G401.6 (cell line): ENCODE results near the gene SRP72.
"Not testable (repeated sequence)": the region's sequence is repeated elsewhere in the genome, so short reads cannot be mapped to it uniquely, and the experiment has no call there.

Experiments used
- FAIRE-seq: peaks from 2 replicates; lab custom pipeline; 2012; peaks lifted over from hg19 to GRCh38; lab: Jason Lieb, UNC

The SRP72 gene, protein sequence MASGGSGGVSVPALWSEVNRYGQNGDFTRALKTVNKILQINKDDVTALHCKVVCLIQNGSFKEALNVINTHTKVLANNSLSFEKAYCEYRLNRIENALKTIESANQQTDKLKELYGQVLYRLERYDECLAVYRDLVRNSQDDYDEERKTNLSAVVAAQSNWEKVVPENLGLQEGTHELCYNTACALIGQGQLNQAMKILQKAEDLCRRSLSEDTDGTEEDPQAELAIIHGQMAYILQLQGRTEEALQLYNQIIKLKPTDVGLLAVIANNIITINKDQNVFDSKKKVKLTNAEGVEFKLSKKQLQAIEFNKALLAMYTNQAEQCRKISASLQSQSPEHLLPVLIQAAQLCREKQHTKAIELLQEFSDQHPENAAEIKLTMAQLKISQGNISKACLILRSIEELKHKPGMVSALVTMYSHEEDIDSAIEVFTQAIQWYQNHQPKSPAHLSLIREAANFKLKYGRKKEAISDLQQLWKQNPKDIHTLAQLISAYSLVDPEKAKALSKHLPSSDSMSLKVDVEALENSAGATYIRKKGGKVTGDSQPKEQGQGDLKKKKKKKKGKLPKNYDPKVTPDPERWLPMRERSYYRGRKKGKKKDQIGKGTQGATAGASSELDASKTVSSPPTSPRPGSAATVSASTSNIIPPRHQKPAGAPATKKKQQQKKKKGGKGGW

DNA sequence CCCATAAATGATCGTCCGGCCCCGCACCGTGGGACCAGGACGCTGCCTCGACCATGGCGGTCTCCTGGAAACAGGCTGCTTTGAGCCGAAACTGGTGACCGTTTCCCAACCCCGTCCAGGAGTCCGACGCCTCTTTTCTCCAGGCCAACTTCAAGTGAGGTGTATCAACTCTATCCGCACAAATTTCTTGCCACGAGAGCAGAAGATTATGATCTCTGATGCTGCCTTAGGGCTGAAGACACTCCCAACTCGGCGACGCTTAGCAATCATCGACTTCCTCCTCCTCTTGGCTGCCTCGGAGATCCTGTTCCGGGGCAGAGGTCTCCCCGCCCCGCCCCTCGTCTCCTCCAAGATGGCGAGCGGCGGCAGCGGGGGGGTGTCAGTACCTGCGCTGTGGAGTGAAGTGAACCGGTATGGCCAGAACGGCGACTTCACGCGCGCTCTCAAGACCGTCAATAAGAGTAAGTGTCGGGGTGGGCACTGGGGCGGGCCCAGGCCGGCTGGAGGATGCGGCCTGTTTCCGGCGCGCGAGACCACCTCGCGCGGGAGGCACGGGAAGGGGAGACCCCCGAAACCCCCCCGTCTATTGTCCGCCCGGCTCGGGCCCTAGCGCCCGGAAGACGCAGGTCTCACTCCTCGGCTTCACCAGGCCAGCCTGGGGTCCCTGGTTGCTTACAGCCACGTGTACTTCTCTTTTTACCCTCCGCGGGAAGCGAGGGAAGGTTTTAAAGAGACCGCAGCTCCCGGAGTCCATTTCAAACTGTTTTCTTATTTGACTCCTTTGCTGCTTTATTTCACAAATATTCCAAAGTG, at the start of gene SRP72:
TSS of gene SRP72 (plus strand) at position 334 of the 813 bp plus-strand sequence. CDS start at position 353, 19 bp downstream.
- FAIRE-seq: peak; percentile 74

DNA sequence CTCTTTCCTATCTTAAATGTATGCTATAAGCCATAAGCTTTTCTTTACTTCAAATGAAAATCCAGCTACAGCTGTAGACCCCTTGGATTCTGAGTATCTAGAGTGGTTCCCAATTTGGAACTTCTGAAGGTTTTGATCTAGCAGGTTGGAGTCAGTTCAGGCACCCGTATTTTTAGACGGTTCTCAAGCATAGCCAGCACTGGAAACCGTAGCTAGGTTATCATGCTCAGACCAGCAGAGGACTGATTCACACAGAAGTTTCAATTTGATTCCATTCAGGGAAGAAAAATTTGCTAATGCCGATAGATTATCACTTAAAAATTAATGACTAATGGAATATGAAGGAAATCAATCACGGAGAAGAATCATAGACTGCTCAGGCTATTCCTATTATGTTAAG, 43.2 kb upstream of the SRP72 start:
- FAIRE-seq: no peak

DNA sequence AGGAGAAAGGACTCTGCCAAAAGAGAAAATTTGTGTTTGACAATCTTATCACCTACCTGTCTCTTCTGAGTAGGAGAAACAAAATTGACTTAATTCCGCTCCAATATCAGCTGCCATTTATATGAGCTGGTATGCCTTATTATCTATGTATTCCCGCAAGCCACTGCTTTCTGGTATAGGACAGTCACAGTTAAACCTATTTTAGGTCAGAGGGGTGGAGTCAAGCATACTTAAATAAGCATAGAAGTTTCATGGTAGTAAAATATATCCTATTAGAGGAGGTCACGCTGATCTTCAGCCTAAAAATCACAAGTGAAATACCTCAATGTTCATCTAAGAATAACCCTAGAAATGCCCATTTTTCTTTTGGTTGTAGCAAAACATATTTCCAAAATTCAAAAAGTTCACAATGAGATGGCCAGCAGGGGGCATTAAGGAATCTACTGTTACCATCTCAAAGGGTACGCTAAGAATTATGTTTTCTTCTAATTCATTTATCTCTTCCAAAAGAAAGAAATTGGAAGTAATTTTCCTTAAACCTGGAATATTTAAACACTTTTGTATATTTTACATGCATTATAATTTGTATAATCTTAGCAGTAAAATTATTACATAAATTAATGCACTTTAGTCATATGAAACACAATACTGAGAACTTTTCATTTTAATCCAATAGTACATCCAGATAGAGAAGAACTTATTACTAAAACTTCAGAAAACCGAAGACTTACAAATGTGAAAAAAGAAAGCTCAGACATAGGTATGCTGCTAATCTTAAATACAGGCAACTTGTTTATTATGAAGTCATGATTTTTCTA, 42.5 kb upstream of the SRP72 start:
- peak; percentile 70 for FAIRE-seq

DNA sequence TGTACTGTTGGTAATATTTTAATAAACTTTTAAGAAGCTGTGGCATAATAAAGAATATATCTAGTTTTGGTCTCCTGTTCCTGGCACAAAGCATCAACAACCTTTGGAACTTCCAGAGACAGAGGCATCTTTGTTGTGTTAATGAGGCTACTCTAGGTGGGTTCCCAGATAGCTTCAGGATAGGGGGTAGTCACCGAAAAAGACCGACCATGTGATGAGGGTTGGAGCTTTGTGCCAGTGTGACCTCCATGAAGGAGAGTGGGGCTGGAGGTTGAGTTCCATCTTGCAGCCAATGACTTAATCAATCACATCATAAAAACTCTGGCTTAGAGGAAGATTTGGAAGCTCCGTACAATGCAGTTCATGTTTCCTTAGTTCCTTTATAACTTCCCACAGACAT, 41.9 kb upstream of the SRP72 start:
- FAIRE-seq: no peak

DNA sequence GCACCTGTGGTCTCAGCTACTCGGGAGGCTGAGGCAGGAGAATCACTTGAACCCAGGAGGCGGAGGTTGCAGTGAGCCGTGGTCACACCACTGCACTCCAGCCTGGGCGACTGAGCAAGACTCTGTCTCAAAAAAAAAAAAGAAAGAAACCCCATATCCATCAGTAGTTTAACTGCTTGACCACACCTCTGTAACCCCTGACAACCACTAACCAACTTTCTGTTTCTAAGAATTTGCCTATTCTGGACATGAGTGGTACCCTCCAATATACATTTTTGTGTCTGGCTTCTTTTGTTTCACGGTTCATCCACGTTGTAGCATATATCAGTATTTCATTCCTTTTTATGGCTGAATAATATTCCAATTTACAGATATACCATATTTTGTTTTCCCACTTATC, 41.1 kb upstream of the SRP72 start:
- no peak for FAIRE-seq

DNA sequence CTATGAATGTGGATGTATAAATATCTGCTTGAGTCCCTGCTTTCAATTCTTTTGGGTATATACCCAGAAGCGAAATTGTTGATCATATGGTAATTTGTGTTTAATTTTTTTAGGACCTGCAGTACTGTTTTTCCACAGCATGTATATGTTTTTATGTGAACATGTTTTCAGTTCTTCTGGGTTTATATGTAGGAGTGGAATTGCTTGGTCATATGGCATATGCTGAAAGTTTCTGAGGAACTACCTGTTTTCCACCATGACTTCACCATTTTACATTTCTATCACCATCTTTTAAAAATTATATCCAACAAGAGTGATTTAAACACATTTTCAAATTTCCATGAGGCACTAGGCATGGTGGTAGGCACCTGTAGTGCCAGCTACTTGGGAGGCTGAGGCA, 40.2 kb upstream of the SRP72 start:
- no peak for FAIRE-seq

DNA sequence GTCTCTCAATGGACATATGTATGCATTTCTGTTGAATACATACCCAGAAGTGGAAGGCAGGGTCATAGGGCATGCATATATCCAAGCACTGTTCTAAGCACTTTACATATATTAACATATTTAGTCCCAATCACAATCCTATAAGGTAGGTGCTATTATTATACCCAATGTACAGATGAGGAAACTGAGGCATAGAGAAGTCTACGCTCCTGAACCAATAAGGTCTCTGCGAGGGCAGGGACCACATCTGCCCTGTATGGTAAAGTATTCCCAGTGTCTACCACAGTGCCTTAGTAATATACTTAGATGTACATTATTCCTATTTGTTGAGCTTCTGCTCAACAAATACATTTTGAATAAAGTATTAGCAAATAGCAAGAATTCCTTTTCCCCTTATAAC, 37.2 kb upstream of the SRP72 start:
- FAIRE-seq: no peak

DNA sequence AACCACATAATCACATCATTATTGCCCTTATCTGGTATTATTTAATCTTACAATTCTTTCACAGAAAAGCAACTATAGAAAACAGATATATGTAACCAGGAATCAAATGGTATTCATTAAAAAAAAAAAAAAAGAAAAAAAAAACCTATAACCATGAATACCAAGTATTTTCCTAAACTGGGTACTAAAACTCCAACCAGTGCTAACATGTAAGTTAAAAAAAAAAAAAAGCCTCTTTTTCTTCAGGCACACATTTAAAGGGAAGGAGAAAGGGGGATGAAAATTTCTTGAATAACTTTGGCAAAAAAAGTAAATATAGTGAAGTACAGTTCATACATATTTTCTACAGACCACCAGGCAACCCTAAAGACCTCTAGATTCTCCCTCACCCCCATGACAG, 34.1 kb upstream of the SRP72 start:
- no peak for FAIRE-seq

DNA sequence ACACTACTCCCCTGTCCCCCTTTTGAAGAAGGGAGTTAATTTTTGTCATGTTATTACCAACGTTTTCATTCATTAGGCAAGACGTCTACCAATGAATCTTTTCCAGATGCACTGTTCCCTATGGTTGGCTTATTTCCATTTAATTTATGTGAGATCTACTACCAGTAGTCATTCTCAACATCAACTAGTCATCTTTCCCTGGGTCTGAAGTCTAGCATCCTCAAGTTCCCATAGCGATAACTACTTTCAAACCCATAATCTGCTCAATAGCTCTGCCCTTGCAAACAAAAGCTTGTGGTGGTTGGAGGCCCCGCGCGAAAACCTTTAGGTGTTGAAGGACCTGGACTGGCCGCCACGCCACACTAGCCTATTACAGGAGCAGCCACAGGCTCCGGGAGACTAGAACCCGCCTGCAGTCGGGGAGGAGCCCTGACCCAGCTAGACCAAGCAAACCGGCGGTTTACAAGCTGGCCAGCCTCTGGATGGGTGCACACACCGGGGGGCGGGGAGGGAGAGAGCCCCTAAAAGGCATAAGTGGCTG, 32.7 kb upstream of the SRP72 start:
- FAIRE-seq: no peak

DNA sequence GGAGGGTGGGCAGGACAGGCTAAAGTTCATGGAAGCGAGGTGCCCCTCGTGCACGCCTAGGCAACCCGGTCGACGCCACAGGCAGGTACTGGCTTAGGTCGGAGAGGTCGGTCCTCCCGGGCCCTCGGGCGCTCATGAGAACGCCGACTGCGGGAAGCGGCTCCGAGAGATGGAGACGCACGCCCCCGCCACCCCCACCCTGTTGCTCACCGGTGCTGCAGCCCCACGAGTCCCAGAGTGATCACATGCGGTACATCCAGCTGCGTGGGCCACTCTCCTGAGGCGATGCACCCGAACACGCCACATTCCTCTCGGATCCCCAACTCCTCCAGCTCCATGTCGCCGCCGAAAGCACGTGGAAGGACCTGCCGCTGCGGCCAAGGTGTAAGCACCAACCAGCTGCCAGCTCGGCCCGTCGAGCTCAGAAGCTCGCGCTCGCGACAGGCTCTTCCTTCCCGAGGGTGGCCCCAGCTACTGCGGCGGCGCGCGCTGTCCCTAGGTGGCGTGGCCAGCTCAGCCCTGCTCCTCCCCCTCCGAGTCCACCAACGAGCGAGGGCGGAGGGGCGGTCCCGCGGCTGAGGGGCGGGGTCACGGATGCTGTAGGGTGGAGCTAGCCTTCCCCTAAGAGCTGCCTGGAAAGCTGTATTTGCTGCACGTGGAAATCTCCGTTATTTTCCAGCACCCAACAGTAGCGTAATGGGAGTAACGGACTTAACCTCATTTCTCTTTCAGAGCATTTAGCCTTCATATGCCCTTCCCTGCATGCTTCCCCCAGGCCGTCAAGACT, 32.1 kb upstream of the SRP72 start, which contains the start of gene PPAT:
TSS of gene PPAT (minus strand) at position 476 of the 787 bp plus-strand sequence. CDS start at position 338, 138 bp downstream.
- peak; percentile 97 for FAIRE-seq

DNA sequence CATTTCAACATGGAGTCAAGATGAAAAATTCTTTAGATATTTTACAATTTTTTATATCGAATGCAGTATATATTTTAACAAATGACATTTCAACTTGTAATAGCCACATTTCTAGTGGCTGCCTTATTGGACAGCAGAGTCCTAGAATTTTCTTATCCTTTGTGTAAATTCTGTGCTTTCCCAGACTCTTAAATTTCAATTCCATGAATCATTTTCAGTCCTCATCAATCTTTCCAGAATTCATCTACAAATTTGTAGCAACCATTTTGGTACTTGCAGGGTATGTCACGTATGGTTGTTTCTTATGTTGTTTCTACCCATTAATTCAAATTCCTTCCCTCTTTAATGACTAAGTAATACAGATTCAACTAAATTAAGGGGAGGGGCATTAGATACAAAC, 28.7 kb upstream of the SRP72 start:
- no peak for FAIRE-seq

DNA sequence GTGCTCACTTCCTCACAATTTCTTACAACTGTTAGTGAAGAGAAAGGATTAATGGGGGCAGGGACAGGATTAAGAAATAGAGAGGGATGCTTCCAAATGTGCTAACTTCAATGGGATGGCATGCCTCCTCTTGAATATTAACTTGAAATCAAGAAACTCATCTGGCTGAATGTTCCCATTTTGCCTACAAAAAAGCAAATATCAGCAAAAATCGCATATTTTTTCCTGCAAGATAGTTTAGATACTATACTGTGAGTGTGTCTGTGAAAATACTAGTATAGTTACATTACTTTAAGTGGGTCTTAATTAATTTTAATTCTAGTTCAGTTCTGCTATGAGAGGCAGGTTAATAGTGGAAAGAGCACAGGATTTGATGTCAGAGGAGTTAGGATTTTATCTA, 26.4 kb upstream of the SRP72 start:
- FAIRE-seq: no peak

DNA sequence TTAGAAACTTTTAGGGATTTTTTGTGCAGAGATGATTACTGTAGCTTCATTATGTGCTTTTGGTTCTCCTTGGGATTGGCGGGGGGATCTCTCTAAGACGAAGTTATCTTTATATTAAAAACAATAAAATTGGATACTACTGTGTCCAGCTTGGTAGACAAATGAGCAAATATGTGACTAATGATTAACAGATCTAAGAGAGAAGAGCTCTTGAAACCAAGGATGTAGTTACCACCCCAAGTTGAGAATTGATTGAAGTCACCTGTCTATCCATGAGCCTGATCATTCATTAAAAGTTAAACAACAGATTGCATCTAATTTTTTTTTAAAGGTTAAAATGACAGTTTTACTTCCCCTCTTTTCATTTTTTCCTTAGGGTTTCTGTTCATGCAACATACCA, 22.7 kb upstream of the SRP72 start:
- FAIRE-seq: no peak

DNA sequence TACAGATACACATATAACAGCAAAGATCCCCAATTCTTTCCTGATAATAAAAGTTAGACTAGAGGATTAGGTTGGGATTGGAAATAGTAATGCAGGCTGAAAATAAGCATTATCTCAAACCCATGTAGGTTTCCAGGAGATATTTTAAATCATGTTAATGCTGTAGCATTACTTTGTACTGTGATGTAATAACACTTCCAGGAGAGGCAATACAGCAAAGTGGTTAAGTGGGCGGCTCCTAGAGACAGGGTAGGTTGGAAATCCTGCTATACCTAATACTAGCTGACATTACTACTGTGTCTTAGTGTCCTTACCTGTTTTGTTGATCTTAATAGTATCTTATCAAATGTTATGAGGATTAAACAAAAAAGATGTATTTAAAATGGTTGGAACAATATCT, 21.7 kb upstream of the SRP72 start:
- FAIRE-seq: no peak

DNA sequence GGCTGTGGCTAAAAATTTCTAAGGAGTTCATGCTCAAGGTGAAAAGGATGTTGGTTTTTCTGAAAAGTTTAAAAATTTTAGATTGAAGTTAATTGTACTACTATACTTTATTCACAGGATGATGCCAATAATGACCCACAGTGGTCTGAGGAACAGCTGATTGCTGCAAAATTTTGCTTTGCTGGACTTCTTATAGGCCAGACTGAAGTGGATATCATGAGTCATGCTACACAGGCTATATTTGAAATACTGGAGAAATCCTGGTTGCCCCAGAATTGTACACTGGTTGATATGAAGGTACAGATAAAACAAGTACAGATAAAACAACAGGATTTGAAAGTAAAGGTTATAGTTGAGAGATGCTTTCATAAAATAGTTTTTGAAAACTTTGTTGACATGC, 19.1 kb upstream of the SRP72 start:
- FAIRE-seq: no peak

DNA sequence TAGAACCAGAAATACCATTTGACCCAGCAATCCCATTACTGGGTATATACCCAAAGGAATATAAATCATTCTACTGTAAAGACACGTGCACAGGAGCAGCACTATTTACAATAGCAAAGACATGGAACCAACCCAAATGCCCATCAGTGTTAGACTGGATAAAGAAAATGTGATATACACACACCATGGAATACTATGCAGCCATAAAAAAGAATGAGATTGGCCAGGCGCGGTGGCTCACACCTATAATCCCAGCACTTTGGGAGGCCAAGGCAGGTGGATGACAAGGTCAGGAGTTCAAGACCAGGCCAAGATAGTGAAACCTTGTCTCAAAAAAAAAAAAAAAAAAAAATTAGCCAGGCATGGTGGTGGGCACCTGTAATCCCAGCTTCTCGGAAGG, 17.9 kb upstream of the SRP72 start:
- FAIRE-seq: not testable (repeated sequence)

DNA sequence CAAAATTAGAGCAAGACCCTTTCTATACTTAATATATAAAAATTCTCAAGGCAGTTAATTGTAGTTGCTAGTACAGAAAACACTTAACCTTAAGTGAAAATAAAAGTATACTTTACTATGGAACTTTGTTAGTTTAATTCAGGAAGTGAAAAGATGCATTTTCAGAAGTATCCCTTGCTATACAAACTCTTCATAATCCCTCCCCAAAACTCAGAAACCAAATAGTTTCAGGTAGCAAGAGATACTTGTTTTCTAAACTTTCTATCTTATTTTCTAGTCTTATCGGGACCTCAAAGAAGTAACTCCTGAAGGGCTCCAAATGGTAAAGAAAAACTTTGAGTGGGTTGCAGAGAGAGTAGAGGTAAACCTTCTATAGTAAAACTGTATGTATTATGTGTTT, 17.1 kb upstream of the SRP72 start:
- peak; percentile 51 for FAIRE-seq

DNA sequence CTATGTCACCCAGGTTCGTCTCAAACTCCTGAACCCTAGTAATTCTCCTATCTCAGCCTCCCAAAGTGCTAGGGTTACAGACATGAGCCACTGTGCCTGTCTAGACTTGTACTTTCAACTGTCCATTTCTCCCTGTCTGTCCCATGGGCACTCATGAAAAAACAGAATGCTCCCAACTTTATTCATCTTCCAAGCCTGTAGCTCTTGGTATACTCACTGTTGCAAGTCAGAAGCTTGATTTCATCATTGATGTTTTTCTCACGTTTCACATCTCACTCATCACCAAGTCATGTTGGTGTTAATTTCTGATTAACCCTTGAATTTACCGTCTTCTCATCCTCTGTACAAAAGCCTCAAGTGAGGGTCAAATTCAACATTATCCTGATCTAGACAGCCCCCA, 7.3 kb upstream of the SRP72 start:
- FAIRE-seq: no peak

DNA sequence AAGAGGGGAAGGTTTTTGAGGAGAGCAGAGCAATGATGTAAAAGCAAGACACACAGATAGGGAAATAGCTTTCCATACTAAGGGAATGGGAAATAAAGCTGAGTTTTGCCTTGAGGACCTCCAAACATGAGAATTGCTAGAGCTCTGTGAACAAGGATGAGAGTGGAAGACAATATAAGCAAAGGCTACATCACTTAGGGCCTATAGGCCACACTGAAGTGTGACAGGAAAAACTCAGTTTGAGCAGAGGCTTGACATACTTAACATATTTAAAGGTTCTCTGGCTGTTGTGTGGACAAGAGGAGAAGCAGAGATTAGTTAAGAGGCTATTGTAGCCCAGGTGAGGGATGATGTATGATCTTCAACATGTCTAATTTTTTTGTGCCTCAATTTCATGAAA, 5.3 kb upstream of the SRP72 start:
- FAIRE-seq: no peak

DNA sequence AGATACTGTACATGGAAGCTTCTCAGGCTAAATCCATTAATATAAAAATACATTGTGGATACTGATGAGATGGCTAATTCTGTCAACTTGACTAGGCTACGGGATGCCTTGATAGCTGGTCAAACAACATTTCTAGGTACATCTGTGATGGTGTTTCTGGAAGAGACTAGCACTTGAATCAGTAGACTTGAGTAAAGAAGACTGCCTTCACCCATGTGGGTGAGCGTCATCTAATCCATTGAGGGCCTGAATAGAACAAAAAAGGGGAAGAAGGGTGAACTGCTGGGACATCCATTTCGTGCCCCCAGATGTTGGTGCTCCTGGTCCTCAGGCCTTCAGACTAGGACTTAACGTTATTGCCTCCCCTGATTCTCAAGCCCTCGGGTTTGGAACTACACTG, 3.7 kb upstream of the SRP72 start:
- FAIRE-seq: no peak

DNA sequence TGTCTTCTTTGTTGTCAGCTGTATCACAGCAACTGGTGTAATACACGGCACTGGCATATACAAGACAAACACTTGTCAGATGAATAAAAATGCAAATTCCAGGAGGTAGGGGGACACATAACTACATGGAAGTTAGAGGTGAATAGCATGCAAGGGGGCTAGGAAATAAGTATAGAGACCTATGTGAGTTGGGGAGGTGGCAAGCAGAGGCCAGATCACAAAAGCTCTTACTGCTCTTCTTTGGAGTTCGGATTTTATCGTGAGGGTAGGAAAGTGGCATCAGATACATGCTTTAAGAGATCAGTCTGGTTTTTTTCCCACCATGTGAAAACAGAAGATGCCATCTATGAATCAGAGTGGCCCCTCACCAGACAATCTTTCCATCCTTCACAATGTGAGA, 2.8 kb upstream of the SRP72 start:
- FAIRE-seq: no peak
